ENCODE results near the gene CACNB4. TPM values are rescaled to one million over a fixed set of nuclear protein-coding genes. Genes with fewer than 3 reads are reported as not detected.

The CACNB4 gene
- total RNA-seq, 1 experiment from 2014 or later = 2.0 TPM

DNA sequence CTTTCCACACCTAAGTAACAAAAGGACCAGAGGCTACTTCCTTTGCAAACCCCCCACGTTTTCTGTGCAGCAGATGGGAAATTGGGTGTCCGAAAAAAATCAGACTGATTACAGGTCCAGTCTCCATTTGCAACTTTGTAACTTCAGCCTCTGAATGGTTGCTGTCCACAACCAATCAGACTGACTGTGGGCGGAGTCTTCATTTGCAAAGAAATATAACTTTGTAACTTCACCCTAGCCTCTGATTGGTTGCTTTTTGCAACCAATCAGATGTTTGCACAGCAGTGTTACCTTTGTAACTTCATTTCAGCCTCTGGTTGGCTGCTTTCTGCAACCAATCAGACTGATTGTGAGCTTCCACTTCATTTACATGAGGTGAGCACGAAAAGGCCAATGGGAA, 27.8 kb upstream of the CACNB4 start:
- no peak overlapping the region for H3K9ac ChIP-seq (ENCODE audit: low read length)
- ATAC-seq (no peak), DNase-seq (ENCODE audit: low read depth, low spot score) (no peak)
- TF ChIP-seq SIN3A (IDR thresholded peaks at IDR 0.05; ENCODE audit: low read depth) = no peak
- TF ChIP-seq JUND (IDR thresholded peaks at IDR 0.05) = no peak
- TF ChIP-seq ZFX (IDR thresholded peaks at IDR 0.05) = no peak
- TF ChIP-seq FOSL1 (IDR thresholded peaks at IDR 0.05; ENCODE audit: low read depth) = no peak
- TF ChIP-seq, protein P1, sequence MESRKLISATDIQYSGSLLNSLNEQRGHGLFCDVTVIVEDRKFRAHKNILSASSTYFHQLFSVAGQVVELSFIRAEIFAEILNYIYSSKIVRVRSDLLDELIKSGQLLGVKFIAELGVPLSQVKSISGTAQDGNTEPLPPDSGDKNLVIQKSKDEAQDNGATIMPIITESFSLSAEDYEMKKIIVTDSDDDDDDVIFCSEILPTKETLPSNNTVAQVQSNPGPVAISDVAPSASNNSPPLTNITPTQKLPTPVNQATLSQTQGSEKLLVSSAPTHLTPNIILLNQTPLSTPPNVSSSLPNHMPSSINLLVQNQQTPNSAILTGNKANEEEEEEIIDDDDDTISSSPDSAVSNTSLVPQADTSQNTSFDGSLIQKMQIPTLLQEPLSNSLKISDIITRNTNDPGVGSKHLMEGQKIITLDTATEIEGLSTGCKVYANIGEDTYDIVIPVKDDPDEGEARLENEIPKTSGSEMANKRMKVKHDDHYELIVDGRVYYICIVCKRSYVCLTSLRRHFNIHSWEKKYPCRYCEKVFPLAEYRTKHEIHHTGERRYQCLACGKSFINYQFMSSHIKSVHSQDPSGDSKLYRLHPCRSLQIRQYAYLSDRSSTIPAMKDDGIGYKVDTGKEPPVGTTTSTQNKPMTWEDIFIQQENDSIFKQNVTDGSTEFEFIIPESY (IDR thresholded peaks at IDR 0.05; ENCODE audit: extremely low read depth, insufficient replicate concordance, low read length) = no peak
- TF ChIP-seq SRF (IDR thresholded peaks at IDR 0.05; ENCODE audit: low read depth) = no peak
- TF ChIP-seq EZH2phosphoT487 (IDR thresholded peaks at IDR 0.05; ENCODE audit: borderline replicate concordance) = no peak
- no peak for TF ChIP-seq ZNF274 (IDR thresholded peaks at IDR 0.05; ENCODE audit: low read depth, low read length)
- TF ChIP-seq RAD21 (IDR thresholded peaks at IDR 0.05; ENCODE audit: low read depth) = no peak
- no peak for TF ChIP-seq YY1 (IDR thresholded peaks at IDR 0.05; ENCODE audit: extremely low read depth, insufficient replicate concordance, low read depth, low read length)
- H3K79me2 ChIP-seq (ENCODE audit: insufficient read depth, low read length) = no peaks in the 10 kb centered on the region
- no peaks in the 10 kb centered on the region for H3K27me3 ChIP-seq (ENCODE audit: insufficient read depth, low read length)
- no TSS peak for BruUV-seq (replicated peaks)
- H3K9me2 ChIP-seq (ENCODE audit: insufficient read depth) = no peaks in the 10 kb centered on the region
- H3K4me1 ChIP-seq (ENCODE audit: control insufficient read depth in 1 of 2, insufficient read depth in 2 of 2, low read length in 2 of 2) = no peaks in the 10 kb centered on the region
- no peak overlapping the region for H2AFZ ChIP-seq (ENCODE audit: low read depth, low read length, poor library complexity, severe bottlenecking)
- ChIA-PET POLR2A (no interaction called here), CTCF (no interaction called here), RAD21 (ENCODE audit: low non-redundant PET in 1 of 2, low total read pairs in 2 of 2, uncharacterized antibody in 2 of 2, unreplicated experiment in 2 of 2) (no interaction called here)
- no peak overlapping the region for H3K4me2 ChIP-seq (ENCODE audit: low read length)
- H3K4me3 ChIP-seq (replicated peaks in 1 of 2; ENCODE audit: low read depth in 1 of 2, low read length in 2 of 2) = no peak overlapping the region
- intact Hi-C loops (cut with micrococcal nuclease) = no loop called here
- no peaks in the 10 kb centered on the region for H3K36me3 ChIP-seq (ENCODE audit: control insufficient read depth in 1 of 2, insufficient read depth in 2 of 2, low read length in 2 of 2)
- H3K27ac ChIP-seq (ENCODE audit: low read depth, low read length) = no peak overlapping the region
- no peaks in the 10 kb centered on the region for H3K9me3 ChIP-seq (ENCODE audit: control insufficient read depth in 1 of 2, insufficient read depth in 1 of 2, low read depth in 1 of 2, low read length in 2 of 2)
- H4K20me1 ChIP-seq (ENCODE audit: insufficient read depth) = no peaks in the 10 kb centered on the region

DNA sequence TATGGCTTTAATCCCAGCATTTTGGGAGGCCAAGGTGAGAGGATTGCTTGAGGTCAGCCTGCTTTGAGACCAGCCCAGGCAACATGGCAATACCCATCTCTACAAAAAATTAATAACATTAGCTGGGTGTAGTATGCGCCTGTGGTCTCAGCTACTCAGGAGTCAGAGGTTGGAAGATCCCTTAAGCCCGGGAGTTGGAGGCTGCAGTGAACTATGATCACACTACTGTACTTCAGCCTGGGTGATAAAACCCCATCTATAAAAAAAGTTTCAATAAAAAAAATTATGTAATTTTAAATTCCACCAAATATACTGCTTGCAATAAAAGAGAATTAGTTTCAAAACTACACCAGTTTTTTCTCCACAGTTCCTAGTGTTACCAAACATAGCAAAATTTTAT, 23.3 kb upstream of the CACNB4 start:
- no TSS peak for BruUV-seq (replicated peaks)
- RAD21 ChIA-PET (ENCODE audit: low non-redundant PET in 1 of 2, low total read pairs in 2 of 2, uncharacterized antibody in 2 of 2, unreplicated experiment in 2 of 2) = no interaction called here
- H3K79me2 ChIP-seq (ENCODE audit: insufficient read depth, low read length) = no peaks in the 10 kb centered on the region
- no peaks in the 10 kb centered on the region for H3K4me1 ChIP-seq (ENCODE audit: control insufficient read depth in 1 of 2, insufficient read depth in 2 of 2, low read length in 2 of 2)
- ATAC-seq = no peak
- H3K9me3 ChIP-seq (ENCODE audit: control insufficient read depth in 1 of 2, insufficient read depth in 1 of 2, low read depth in 1 of 2, low read length in 2 of 2) = no peaks in the 10 kb centered on the region
- no peak for DNase-seq (ENCODE audit: low read depth, low spot score)
- no peak overlapping the region for H2AFZ ChIP-seq (ENCODE audit: low read depth, low read length, poor library complexity, severe bottlenecking)
- no peaks in the 10 kb centered on the region for H3K9me2 ChIP-seq (ENCODE audit: insufficient read depth)
- no peaks in the 10 kb centered on the region for H4K20me1 ChIP-seq (ENCODE audit: insufficient read depth)
- no peak overlapping the region for H3K4me2 ChIP-seq (ENCODE audit: low read length)
- POLR2A ChIA-PET = no interaction called here
- no peaks in the 10 kb centered on the region for H3K27me3 ChIP-seq (ENCODE audit: insufficient read depth, low read length)
- intact Hi-C loops (cut with micrococcal nuclease) = no loop called here
- H3K4me3 ChIP-seq (replicated peaks in 1 of 2; ENCODE audit: low read depth in 1 of 2, low read length in 2 of 2) = no peak overlapping the region
- CTCF ChIA-PET = no interaction called here
- H3K36me3 ChIP-seq (ENCODE audit: control insufficient read depth in 1 of 2, insufficient read depth in 2 of 2, low read length in 2 of 2) = no peaks in the 10 kb centered on the region
- H3K9ac ChIP-seq (ENCODE audit: low read length) = no peak overlapping the region
- H3K27ac ChIP-seq (ENCODE audit: low read depth, low read length) = no peak overlapping the region
- TF ChIP-seq, protein P1 (IDR thresholded peaks at IDR 0.05; ENCODE audit: extremely low read depth, insufficient replicate concordance, low read length) = no peak
- TF ChIP-seq EZH2 (IDR thresholded peaks at IDR 0.05) = no peak
- TF ChIP-seq, protein P2, sequence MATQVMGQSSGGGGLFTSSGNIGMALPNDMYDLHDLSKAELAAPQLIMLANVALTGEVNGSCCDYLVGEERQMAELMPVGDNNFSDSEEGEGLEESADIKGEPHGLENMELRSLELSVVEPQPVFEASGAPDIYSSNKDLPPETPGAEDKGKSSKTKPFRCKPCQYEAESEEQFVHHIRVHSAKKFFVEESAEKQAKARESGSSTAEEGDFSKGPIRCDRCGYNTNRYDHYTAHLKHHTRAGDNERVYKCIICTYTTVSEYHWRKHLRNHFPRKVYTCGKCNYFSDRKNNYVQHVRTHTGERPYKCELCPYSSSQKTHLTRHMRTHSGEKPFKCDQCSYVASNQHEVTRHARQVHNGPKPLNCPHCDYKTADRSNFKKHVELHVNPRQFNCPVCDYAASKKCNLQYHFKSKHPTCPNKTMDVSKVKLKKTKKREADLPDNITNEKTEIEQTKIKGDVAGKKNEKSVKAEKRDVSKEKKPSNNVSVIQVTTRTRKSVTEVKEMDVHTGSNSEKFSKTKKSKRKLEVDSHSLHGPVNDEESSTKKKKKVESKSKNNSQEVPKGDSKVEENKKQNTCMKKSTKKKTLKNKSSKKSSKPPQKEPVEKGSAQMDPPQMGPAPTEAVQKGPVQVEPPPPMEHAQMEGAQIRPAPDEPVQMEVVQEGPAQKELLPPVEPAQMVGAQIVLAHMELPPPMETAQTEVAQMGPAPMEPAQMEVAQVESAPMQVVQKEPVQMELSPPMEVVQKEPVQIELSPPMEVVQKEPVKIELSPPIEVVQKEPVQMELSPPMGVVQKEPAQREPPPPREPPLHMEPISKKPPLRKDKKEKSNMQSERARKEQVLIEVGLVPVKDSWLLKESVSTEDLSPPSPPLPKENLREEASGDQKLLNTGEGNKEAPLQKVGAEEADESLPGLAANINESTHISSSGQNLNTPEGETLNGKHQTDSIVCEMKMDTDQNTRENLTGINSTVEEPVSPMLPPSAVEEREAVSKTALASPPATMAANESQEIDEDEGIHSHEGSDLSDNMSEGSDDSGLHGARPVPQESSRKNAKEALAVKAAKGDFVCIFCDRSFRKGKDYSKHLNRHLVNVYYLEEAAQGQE (IDR thresholded peaks at IDR 0.05; ENCODE audit: low read depth) = no peak
- no peak for TF ChIP-seq YY1 (IDR thresholded peaks at IDR 0.05; ENCODE audit: extremely low read depth, insufficient replicate concordance, low read depth, low read length)
- TF ChIP-seq, protein P3, sequence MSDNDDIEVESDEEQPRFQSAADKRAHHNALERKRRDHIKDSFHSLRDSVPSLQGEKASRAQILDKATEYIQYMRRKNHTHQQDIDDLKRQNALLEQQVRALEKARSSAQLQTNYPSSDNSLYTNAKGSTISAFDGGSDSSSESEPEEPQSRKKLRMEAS (IDR thresholded peaks at IDR 0.05) = no peak
- no peak for TF ChIP-seq ZNF274 (IDR thresholded peaks at IDR 0.05; ENCODE audit: low read depth, low read length)

Measured in HCT116 (cell line).